IPS DF 4.7 (cell line): ENCODE data around the gene FUT8.

Experiments used
- DNase-seq: peaks from one replicate; pipeline ENCODE4 v3.0.0-alpha.2; 2013; ENCODE audit warnings: low spot score; ENCODE audit errors: extremely low read depth

Gene FUT8

GRCh38 chr14:65770681-65771080, 358.2 kb downstream of the FUT8 start:
- no peak for DNase-seq

GRCh38 chr14:65771271-65771670, 358.7 kb downstream of the FUT8 start:
- no peak for DNase-seq

GRCh38 chr14:65772466-65772865, 359.9 kb downstream of the FUT8 start:
- no peak for DNase-seq

GRCh38 chr14:65772921-65773574, 360.5 kb downstream of the FUT8 start:
- DNase-seq = no peak

- DNase-seq = no peak
These were observed 361.5 kb downstream of the FUT8 start for GRCh38 chr14:65774041-65774440.

GRCh38 chr14:65776193-65776852, 363.8 kb downstream of the FUT8 start:
- no peak for DNase-seq

GRCh38 chr14:65780566-65780965, 368.0 kb downstream of the FUT8 start:
- DNase-seq = no peak

GRCh38 chr14:65783101-65783500, 370.6 kb downstream of the FUT8 start:
- DNase-seq = no peak

GRCh38 chr14:65783576-65783975, 371.0 kb downstream of the FUT8 start:
- no peak for DNase-seq

GRCh38 chr14:65784574-65784973, 372.0 kb downstream of the FUT8 start:
- DNase-seq = no peak

GRCh38 chr14:65787461-65787860, 374.9 kb downstream of the FUT8 start:
- DNase-seq = no peak

- DNase-seq = no peak
These were observed 376.3 kb downstream of the FUT8 start for GRCh38 chr14:65788876-65789275.

GRCh38 chr14:65789363-65789762, 376.8 kb downstream of the FUT8 start:
- DNase-seq = no peak

GRCh38 chr14:65790172-65790815, 377.8 kb downstream of the FUT8 start:
- DNase-seq = no peak

GRCh38 chr14:65791191-65791981, 378.9 kb downstream of the FUT8 start:
- no peak for DNase-seq

- DNase-seq = no peak
These were observed 379.8 kb downstream of the FUT8 start for GRCh38 chr14:65792208-65792905.
